GM19025 (cell line): ENCODE results near the gene XKRX.

Source experiments
- ATAC-seq: cut with Tn5 transposase; IDR thresholded peaks from one replicate; pipeline ENCODE4 v1.9.1; 2021; ENCODE audit warnings: mild to moderate bottlenecking, low read depth, moderate library complexity; ENCODE audit not compliant: unreplicated experiment

Gene XKRX

GRCh38 chrX:100904433-100904832 lies 24.3 kb downstream of the XKRX start:
- no peak for ATAC-seq

- ATAC-seq: peak; percentile 61
Measured at GRCh38 chrX:100895365-100896075, 33.2 kb downstream of the XKRX start.

GRCh38 chrX:100883654-100884053 lies 45.1 kb downstream of the XKRX start:
- no peak for ATAC-seq

GRCh38 chrX:100880368-100880767 lies 48.3 kb downstream of the XKRX start:
- no peak for ATAC-seq

GRCh38 chrX:100874325-100874724 lies 54.4 kb downstream of the XKRX start, which contains the start of gene NOX1:
TSS of gene NOX1 (minus strand) at chrX:100874359. CDS start at chrX:100874139, 220 bp downstream.
- ATAC-seq: no peak

GRCh38 chrX:100871594-100872560 lies 56.8 kb downstream of the XKRX start:
- no peak for ATAC-seq

GRCh38 chrX:100870527-100870926 lies 58.2 kb downstream of the XKRX start:
- ATAC-seq: no peak

GRCh38 chrX:100868273-100868672 lies 60.4 kb downstream of the XKRX start:
- ATAC-seq: no peak

- ATAC-seq: no peak
Measured at GRCh38 chrX:100864657-100865391, 63.9 kb downstream of the XKRX start.
